ENCODE results near the gene HOOK1. TPM values are rescaled to one million over a fixed set of nuclear protein-coding genes. Genes with fewer than 3 reads are reported as not detected.

The HOOK1 gene
- total RNA-seq, 1 experiment from 2014 or later, result 33.8 TPM

DNA sequence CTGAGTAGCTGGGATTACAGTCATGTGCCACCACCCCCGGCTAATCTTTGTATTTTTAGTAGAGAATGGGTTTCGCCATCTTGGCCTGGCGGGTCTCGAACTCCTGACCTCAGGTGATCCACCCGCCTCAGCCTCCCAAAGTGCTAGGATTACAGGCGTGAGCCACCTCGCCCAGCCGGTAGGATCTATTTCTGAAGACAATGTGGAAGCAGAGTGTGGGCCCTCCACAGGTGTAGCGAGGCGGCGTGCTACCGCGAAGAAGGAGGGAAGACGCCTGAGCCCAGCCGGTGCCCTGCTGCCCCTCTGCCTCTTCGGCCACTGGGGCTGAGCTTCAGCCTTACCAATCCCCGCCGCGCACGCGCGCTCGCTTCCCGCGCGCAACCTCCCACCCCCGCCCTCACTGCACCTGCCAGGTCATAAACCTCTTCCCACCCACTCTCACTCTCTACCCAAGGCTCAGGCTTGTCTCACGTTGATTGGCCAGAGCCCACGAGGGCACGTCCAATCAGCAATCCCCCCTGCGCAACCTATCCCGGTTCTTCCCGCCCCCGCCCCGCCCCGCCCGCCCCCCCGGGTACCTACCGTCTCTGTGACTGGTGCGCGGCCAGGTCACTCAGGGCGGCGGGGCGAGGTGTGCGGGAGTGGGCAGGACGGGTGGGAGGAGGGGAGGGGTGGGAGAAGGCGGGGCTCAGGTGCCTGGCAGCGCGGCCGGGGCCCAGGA is 409 bp upstream of the HOOK1 start (continued):
- no peak for TF ChIP-seq ATF1 (CRISPR knock-in tag; IDR thresholded peaks at IDR 0.05)
- no peak for TF ChIP-seq OVOL2 (CRISPR knock-in tag; IDR thresholded peaks at IDR 0.05; ENCODE audit: borderline replicate concordance)
- TF ChIP-seq, protein P1, sequence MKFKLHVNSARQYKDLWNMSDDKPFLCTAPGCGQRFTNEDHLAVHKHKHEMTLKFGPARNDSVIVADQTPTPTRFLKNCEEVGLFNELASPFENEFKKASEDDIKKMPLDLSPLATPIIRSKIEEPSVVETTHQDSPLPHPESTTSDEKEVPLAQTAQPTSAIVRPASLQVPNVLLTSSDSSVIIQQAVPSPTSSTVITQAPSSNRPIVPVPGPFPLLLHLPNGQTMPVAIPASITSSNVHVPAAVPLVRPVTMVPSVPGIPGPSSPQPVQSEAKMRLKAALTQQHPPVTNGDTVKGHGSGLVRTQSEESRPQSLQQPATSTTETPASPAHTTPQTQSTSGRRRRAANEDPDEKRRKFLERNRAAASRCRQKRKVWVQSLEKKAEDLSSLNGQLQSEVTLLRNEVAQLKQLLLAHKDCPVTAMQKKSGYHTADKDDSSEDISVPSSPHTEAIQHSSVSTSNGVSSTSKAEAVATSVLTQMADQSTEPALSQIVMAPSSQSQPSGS (CRISPR knock-in tag; IDR thresholded peaks at IDR 0.05; ENCODE audit: borderline replicate concordance, low read depth), result no peak
- TF ChIP-seq, protein P2, sequence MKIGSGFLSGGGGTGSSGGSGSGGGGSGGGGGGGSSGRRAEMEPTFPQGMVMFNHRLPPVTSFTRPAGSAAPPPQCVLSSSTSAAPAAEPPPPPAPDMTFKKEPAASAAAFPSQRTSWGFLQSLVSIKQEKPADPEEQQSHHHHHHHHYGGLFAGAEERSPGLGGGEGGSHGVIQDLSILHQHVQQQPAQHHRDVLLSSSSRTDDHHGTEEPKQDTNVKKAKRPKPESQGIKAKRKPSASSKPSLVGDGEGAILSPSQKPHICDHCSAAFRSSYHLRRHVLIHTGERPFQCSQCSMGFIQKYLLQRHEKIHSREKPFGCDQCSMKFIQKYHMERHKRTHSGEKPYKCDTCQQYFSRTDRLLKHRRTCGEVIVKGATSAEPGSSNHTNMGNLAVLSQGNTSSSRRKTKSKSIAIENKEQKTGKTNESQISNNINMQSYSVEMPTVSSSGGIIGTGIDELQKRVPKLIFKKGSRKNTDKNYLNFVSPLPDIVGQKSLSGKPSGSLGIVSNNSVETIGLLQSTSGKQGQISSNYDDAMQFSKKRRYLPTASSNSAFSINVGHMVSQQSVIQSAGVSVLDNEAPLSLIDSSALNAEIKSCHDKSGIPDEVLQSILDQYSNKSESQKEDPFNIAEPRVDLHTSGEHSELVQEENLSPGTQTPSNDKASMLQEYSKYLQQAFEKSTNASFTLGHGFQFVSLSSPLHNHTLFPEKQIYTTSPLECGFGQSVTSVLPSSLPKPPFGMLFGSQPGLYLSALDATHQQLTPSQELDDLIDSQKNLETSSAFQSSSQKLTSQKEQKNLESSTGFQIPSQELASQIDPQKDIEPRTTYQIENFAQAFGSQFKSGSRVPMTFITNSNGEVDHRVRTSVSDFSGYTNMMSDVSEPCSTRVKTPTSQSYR (CRISPR knock-in tag; IDR thresholded peaks at IDR 0.05), result no peak
- TF ChIP-seq EMX1 (CRISPR knock-in tag; IDR thresholded peaks at IDR 0.05), result no peak; the same call in 1 of the 2 replicates
- TF ChIP-seq, protein P3, sequence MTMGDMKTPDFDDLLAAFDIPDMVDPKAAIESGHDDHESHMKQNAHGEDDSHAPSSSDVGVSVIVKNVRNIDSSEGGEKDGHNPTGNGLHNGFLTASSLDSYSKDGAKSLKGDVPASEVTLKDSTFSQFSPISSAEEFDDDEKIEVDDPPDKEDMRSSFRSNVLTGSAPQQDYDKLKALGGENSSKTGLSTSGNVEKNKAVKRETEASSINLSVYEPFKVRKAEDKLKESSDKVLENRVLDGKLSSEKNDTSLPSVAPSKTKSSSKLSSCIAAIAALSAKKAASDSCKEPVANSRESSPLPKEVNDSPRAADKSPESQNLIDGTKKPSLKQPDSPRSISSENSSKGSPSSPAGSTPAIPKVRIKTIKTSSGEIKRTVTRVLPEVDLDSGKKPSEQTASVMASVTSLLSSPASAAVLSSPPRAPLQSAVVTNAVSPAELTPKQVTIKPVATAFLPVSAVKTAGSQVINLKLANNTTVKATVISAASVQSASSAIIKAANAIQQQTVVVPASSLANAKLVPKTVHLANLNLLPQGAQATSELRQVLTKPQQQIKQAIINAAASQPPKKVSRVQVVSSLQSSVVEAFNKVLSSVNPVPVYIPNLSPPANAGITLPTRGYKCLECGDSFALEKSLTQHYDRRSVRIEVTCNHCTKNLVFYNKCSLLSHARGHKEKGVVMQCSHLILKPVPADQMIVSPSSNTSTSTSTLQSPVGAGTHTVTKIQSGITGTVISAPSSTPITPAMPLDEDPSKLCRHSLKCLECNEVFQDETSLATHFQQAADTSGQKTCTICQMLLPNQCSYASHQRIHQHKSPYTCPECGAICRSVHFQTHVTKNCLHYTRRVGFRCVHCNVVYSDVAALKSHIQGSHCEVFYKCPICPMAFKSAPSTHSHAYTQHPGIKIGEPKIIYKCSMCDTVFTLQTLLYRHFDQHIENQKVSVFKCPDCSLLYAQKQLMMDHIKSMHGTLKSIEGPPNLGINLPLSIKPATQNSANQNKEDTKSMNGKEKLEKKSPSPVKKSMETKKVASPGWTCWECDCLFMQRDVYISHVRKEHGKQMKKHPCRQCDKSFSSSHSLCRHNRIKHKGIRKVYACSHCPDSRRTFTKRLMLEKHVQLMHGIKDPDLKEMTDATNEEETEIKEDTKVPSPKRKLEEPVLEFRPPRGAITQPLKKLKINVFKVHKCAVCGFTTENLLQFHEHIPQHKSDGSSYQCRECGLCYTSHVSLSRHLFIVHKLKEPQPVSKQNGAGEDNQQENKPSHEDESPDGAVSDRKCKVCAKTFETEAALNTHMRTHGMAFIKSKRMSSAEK (CRISPR knock-in tag; IDR thresholded peaks at IDR 0.05; ENCODE audit: borderline replicate concordance), result no peak
- no peak for TF ChIP-seq TCF7 (CRISPR knock-in tag; IDR thresholded peaks at IDR 0.05; ENCODE audit: low read depth)
- TF ChIP-seq NFATC4 (CRISPR knock-in tag; IDR thresholded peaks at IDR 0.05), result no peak
- TF ChIP-seq SOX15 (CRISPR knock-in tag; IDR thresholded peaks at IDR 0.05), result no peak
- TF ChIP-seq RELA (CRISPR knock-in tag; IDR thresholded peaks at IDR 0.05; ENCODE audit: borderline replicate concordance), result no peak
- no peak for TF ChIP-seq ESRRA (CRISPR knock-in tag; IDR thresholded peaks at IDR 0.05; ENCODE audit: borderline replicate concordance)
- TF ChIP-seq, protein P4, sequence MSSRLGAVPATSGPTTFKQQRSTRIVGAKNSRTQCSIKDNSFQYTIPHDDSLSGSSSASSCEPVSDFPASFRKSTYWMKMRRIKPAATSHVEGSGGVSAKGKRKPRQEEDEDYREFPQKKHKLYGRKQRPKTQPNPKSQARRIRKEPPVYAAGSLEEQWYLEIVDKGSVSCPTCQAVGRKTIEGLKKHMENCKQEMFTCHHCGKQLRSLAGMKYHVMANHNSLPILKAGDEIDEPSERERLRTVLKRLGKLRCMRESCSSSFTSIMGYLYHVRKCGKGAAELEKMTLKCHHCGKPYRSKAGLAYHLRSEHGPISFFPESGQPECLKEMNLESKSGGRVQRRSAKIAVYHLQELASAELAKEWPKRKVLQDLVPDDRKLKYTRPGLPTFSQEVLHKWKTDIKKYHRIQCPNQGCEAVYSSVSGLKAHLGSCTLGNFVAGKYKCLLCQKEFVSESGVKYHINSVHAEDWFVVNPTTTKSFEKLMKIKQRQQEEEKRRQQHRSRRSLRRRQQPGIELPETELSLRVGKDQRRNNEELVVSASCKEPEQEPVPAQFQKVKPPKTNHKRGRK (CRISPR knock-in tag; IDR thresholded peaks at IDR 0.05; ENCODE audit: borderline replicate concordance), result no peak
- no peak for TF ChIP-seq ZNF219 (CRISPR knock-in tag; IDR thresholded peaks at IDR 0.05; ENCODE audit: borderline replicate concordance)
- no peak for TF ChIP-seq FOXJ3 (CRISPR knock-in tag; IDR thresholded peaks at IDR 0.05; ENCODE audit: borderline replicate concordance)
- TF ChIP-seq, protein P5, sequence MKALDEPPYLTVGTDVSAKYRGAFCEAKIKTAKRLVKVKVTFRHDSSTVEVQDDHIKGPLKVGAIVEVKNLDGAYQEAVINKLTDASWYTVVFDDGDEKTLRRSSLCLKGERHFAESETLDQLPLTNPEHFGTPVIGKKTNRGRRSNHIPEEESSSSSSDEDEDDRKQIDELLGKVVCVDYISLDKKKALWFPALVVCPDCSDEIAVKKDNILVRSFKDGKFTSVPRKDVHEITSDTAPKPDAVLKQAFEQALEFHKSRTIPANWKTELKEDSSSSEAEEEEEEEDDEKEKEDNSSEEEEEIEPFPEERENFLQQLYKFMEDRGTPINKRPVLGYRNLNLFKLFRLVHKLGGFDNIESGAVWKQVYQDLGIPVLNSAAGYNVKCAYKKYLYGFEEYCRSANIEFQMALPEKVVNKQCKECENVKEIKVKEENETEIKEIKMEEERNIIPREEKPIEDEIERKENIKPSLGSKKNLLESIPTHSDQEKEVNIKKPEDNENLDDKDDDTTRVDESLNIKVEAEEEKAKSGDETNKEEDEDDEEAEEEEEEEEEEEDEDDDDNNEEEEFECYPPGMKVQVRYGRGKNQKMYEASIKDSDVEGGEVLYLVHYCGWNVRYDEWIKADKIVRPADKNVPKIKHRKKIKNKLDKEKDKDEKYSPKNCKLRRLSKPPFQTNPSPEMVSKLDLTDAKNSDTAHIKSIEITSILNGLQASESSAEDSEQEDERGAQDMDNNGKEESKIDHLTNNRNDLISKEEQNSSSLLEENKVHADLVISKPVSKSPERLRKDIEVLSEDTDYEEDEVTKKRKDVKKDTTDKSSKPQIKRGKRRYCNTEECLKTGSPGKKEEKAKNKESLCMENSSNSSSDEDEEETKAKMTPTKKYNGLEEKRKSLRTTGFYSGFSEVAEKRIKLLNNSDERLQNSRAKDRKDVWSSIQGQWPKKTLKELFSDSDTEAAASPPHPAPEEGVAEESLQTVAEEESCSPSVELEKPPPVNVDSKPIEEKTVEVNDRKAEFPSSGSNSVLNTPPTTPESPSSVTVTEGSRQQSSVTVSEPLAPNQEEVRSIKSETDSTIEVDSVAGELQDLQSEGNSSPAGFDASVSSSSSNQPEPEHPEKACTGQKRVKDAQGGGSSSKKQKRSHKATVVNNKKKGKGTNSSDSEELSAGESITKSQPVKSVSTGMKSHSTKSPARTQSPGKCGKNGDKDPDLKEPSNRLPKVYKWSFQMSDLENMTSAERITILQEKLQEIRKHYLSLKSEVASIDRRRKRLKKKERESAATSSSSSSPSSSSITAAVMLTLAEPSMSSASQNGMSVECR (CRISPR knock-in tag; IDR thresholded peaks at IDR 0.05; ENCODE audit: borderline replicate concordance), result no peak
- no peak for TF ChIP-seq ZNF671 (CRISPR knock-in tag; IDR thresholded peaks at IDR 0.05)
- TF ChIP-seq, protein P6, sequence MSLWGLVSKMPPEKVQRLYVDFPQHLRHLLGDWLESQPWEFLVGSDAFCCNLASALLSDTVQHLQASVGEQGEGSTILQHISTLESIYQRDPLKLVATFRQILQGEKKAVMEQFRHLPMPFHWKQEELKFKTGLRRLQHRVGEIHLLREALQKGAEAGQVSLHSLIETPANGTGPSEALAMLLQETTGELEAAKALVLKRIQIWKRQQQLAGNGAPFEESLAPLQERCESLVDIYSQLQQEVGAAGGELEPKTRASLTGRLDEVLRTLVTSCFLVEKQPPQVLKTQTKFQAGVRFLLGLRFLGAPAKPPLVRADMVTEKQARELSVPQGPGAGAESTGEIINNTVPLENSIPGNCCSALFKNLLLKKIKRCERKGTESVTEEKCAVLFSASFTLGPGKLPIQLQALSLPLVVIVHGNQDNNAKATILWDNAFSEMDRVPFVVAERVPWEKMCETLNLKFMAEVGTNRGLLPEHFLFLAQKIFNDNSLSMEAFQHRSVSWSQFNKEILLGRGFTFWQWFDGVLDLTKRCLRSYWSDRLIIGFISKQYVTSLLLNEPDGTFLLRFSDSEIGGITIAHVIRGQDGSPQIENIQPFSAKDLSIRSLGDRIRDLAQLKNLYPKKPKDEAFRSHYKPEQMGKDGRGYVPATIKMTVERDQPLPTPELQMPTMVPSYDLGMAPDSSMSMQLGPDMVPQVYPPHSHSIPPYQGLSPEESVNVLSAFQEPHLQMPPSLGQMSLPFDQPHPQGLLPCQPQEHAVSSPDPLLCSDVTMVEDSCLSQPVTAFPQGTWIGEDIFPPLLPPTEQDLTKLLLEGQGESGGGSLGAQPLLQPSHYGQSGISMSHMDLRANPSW (CRISPR knock-in tag; conservative IDR thresholded peaks at IDR 0.05; ENCODE audit: low read depth), result no peak
- TF ChIP-seq JAZF1 (CRISPR knock-in tag; IDR thresholded peaks at IDR 0.05), result no peak
- TF ChIP-seq, protein P7, sequence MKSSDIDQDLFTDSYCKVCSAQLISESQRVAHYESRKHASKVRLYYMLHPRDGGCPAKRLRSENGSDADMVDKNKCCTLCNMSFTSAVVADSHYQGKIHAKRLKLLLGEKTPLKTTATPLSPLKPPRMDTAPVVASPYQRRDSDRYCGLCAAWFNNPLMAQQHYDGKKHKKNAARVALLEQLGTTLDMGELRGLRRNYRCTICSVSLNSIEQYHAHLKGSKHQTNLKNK (CRISPR knock-in tag; IDR thresholded peaks at IDR 0.05), result no peak
- TF ChIP-seq GRHL2 (CRISPR knock-in tag; IDR thresholded peaks at IDR 0.05; ENCODE audit: insufficient replicate concordance, severe bottlenecking), result no peak
- no peak for TF ChIP-seq MYBL2 (CRISPR knock-in tag; IDR thresholded peaks at IDR 0.05)
